GM12891 (cell line): Measurements from ENCODE around the gene TFF3.

Experiments used
- DNase-seq: peaks from one replicate; pipeline ENCODE4 v3.0.0; 2011; ENCODE audit warnings: low spot score; ENCODE audit not compliant: insufficient read length
- FAIRE-seq: peaks from 2 replicates; lab custom pipeline; 2011; peaks lifted over from hg19 to GRCh38; lab: Jason Lieb, UNC
- PAX5 ChIP-seq: IDR thresholded peaks from 2 replicates; pipeline ENCODE4 v1.6.1; 2011; ENCODE audit warnings: low read length, moderate library complexity, mild to moderate bottlenecking; ENCODE audit not compliant: insufficient read depth, severe bottlenecking
- POLR2A ChIP-seq: IDR thresholded peaks from 2 replicates; pipeline ENCODE4 v1.6.1; 2011; ENCODE audit warnings: low read depth, low read length, control low read depth
- POLR2AphosphoS5 ChIP-seq: IDR thresholded peaks from 2 replicates; pipeline ENCODE4 v1.6.1; 2011; ENCODE audit warnings: low read depth, low read length, control low read depth
- POU2F2 ChIP-seq: IDR thresholded peaks from 2 replicates; pipeline ENCODE4 v1.6.1; 2011; ENCODE audit warnings: low read depth, mild to moderate bottlenecking, control low read depth, low read length, moderate library complexity
- SPI1 ChIP-seq: IDR thresholded peaks from 2 replicates; pipeline ENCODE4 v1.6.1; 2011; ENCODE audit warnings: low read depth, low read length, control low read depth
- TAF1 ChIP-seq: IDR thresholded peaks from 2 replicates; pipeline ENCODE4 v1.6.1; 2011; ENCODE audit warnings: low read depth, low read length, control low read depth

TFF3 gene

GRCh38 chr21:42308161-42308913 lies 6.9 kb downstream of the TFF3 start:
- FAIRE-seq: no peak
- DNase-seq: no peak
- TF ChIP-seq POLR2AphosphoS5 (no peak), POU2F2 (no peak), SPI1 (no peak), PAX5 (no peak), TAF1 (no peak), POLR2A (no peak)

DNA sequence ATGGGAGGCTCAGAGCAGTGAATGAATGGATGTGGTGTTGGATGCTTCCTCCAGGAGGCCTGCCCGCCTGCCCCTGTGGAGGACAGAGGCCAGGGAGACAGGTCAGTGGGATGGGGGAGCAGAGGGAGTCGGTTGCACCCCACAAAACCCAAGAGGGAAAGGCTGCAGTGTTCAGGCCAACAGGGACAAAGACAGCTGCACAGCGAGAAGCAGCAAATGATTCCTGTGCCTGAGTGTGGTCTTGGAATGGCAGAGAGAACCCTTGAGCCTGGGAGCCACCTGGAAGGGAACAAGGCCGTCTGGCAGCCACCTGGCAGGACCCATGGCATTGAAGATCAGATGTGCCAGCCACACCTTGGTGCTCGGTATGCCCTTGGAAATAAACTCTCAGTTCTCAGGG lies 8.1 kb downstream of the TFF3 start:
- TF ChIP-seq POLR2AphosphoS5 (no peak), PAX5 (no peak), POLR2A (no peak), SPI1 (no peak), TAF1 (no peak), POU2F2 (no peak)
- no peak for FAIRE-seq

GRCh38 chr21:42306366-42307035 lies 8.7 kb downstream of the TFF3 start:
- TF ChIP-seq SPI1: no peak
- no peak for TF ChIP-seq POLR2AphosphoS5
- TF ChIP-seq POLR2A: no peak
- DNase-seq (no peak), FAIRE-seq (no peak)

More for the DNA sequence above, 8.1 kb downstream of the TFF3 start:
- DNase-seq: no peak

- DNase-seq (no peak), FAIRE-seq (no peak)
- TF ChIP-seq POLR2AphosphoS5: no peak
- TF ChIP-seq SPI1: no peak
- TF ChIP-seq POU2F2: no peak
- no peak for TF ChIP-seq POLR2A
- no peak for TF ChIP-seq TAF1
- TF ChIP-seq PAX5: no peak
These were observed 9.5 kb downstream of the TFF3 start for GRCh38 chr21:42305707-42306147.

GRCh38 chr21:42304556-42305454 lies 10.4 kb downstream of the TFF3 start:
- TF ChIP-seq POLR2A (no peak), PAX5 (no peak), POLR2AphosphoS5 (no peak), POU2F2 (no peak), SPI1 (no peak), TAF1 (no peak)
- FAIRE-seq: no peak
- DNase-seq: no peak

DNA sequence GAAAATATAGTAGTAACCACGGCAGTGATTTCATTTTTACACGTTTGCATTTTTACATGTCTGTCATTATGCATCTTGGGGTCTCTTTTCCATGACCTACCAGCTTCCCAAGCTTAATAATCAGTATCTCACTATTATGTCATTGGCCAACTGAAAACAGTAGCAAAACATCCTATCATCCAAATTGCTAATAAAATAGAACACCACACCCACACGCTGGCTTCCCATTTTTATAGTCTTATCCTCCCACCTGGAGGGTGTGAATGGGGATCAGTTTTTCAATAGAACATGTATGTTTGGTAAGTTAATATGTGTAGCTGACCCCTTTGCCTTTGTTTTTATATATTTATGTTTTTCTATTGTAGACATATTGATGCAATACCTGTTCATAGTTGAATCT lies 11.8 kb downstream of the TFF3 start:
- FAIRE-seq (no peak), DNase-seq (no peak)
- no peak for TF ChIP-seq POLR2A
- TF ChIP-seq SPI1: no peak
- TF ChIP-seq POU2F2: no peak
- no peak for TF ChIP-seq PAX5
- no peak for TF ChIP-seq TAF1
- no peak for TF ChIP-seq POLR2AphosphoS5

DNA sequence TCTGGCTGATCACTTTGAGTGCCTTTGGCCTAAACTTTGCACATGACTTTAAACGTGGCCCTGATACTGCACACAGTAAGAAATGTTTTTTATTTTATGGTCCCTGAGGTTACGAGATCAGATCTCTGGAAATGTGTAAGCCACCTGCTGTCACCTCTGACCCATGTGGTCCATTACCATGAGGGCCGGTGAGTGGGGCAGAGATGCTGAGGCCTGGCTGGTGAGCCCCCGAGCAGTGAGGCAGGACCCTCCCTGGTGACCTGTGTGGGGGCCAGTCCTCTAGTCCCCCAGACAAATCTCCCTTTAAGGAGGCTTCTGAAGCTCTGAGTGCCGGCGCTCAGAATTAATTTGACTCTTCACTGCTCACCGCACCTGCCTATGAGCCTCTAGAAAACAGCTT lies 12.4 kb downstream of the TFF3 start:
- DNase-seq (no peak), FAIRE-seq (no peak)
- TF ChIP-seq POLR2A (no peak), POLR2AphosphoS5 (no peak), POU2F2 (no peak), TAF1 (no peak)

- FAIRE-seq: no peak
- DNase-seq: no peak
These were observed 13.0 kb downstream of the TFF3 start for GRCh38 chr21:42302076-42302650.

GRCh38 chr21:42301371-42302075 lies 13.7 kb downstream of the TFF3 start:
- no peak for FAIRE-seq
- DNase-seq: no peak
- TF ChIP-seq POLR2A (no peak), SPI1 (no peak), POU2F2 (no peak), POLR2AphosphoS5 (no peak), PAX5 (no peak), TAF1 (no peak)

More at GRCh38 chr21:42302076-42302650, 13.0 kb downstream of the TFF3 start:
- TF ChIP-seq POLR2A (no peak), POLR2AphosphoS5 (no peak), POU2F2 (no peak), TAF1 (no peak), SPI1 (no peak), PAX5 (no peak)
